Brain microvascular endothelial cell (primary cell): Measurements from ENCODE around the gene KIAA0232.
"Not testable (repeated sequence)": the region's sequence is repeated elsewhere in the genome, so short reads cannot be mapped to it uniquely, and the experiment has no call there.

ENCODE experiments used
- DNase-seq: peaks from one replicate; pipeline ENCODE4 v3.0.0-alpha.2; 2020
- H3K27ac ChIP-seq: fragments of 250-450 bp; sonication (Bioruptor Pico); 2 replicates; pipeline ENCODE4 v1.5.1; 2020; ENCODE audit warnings: mild to moderate bottlenecking, moderate library complexity
- H3K27me3 ChIP-seq: fragments of 250-450 bp; sonication (Bioruptor Pico); replicated peaks from 2 replicates; pipeline ENCODE4 v1.5.1; 2020; ENCODE audit warnings: mild to moderate bottlenecking
- H3K36me3 ChIP-seq: fragments of 250-450 bp; sonication (Bioruptor Pico); replicated peaks from 2 replicates; pipeline ENCODE4 v1.5.1; 2020; ENCODE audit warnings: mild to moderate bottlenecking
- H3K4me3 ChIP-seq: 2 replicates; pipeline ENCODE4 v1.5.1; 2011; ENCODE audit warnings: low read depth, mild to moderate bottlenecking, control low read depth, low read length, moderate library complexity
- in situ Hi-C: cut with HindIII; loops from 2 replicates; pipeline ENCODE4 v1.10.0; 2017; ENCODE audit warnings: low sequenced_read_pairs, low pct_ligation_motif_present
- TF ChIP-seq, protein P1 (sequence below): IDR thresholded peaks from 2 replicates; pipeline ENCODE4 v1.5.1; 2011; ENCODE audit warnings: low read depth, mild to moderate bottlenecking, moderate library complexity, low read length, control low read depth, inconsistent platforms; ENCODE audit errors: missing control alignments

The KIAA0232 gene

GRCh38 chr4:6888506-6889071 lies 106.1 kb downstream of the KIAA0232 start:
- H3K36me3 ChIP-seq = no peaks in the 10 kb centered on the region
- in situ Hi-C loops = no loop called here
- H3K4me3 ChIP-seq = no peak overlapping the region
- no peak for DNase-seq
- H3K27me3 ChIP-seq = no peaks in the 10 kb centered on the region
- no peak overlapping the region for H3K27ac ChIP-seq
- TF ChIP-seq, protein P1, sequence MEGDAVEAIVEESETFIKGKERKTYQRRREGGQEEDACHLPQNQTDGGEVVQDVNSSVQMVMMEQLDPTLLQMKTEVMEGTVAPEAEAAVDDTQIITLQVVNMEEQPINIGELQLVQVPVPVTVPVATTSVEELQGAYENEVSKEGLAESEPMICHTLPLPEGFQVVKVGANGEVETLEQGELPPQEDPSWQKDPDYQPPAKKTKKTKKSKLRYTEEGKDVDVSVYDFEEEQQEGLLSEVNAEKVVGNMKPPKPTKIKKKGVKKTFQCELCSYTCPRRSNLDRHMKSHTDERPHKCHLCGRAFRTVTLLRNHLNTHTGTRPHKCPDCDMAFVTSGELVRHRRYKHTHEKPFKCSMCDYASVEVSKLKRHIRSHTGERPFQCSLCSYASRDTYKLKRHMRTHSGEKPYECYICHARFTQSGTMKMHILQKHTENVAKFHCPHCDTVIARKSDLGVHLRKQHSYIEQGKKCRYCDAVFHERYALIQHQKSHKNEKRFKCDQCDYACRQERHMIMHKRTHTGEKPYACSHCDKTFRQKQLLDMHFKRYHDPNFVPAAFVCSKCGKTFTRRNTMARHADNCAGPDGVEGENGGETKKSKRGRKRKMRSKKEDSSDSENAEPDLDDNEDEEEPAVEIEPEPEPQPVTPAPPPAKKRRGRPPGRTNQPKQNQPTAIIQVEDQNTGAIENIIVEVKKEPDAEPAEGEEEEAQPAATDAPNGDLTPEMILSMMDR = no peak

DNA sequence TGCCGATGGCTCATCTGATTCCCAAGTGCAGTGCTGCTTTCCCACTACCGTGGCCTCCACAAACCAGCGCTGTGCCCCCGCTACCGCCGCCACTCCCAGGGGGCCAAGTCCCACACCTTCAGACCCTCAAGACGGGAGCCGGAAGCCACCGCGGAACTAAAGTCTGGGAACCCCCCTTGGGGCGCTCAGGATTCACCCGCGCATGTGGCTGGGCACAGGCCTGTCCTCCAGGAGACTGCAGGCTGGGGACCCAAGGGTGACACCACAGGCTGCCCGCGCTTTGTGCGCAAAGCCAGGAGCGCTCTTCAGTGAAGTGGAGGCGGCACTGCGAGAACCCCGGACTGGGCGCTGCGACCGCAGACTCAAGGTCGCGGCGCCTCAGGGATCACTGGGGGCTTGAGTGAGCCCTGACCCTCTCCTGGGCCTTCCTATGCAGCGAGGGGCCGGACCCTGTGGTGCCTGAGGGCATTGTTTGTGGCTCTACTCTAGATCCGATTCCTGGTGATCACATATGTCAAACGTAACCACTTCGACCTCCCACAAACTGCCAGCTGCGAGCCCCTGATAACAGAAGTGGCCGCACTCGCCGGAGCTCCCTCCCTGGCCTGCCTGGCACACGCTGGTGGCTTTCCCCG lies 106.7 kb downstream of the KIAA0232 start:
- H3K27ac ChIP-seq = no peak overlapping the region
- no peaks in the 10 kb centered on the region for H3K36me3 ChIP-seq
- TF ChIP-seq, protein P1 = no peak
- H3K4me3 ChIP-seq = no peak overlapping the region
- in situ Hi-C loops = no loop called here
- no peaks in the 10 kb centered on the region for H3K27me3 ChIP-seq
- DNase-seq = no peak

DNA sequence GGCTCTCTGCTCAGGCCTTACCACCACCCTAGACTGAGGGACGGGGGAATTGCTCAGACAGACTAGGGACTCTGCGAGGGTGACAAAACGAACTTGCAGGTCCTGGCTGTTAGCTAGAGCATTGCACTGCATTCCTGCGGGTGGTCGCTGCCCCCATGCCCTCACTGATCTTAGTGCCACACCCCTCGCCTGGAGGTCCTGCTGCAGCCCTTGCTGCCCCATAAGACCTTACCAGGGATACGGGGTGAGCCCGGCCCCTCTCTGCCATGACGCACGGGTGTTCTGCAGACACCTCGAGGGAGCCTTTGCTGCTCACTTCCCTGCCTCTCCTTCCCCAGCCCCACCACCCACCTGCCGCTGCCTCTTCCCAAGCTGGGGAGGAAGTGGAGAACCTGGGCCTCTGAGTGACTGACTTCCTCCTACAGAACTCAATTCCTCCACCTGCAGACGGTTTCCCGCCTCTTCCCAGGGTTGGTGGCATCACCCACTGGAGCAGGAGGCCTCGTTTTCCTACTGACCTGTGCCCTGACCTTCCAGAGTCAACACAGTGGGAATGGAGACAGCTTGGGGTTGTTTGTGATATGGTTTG lies 107.3 kb downstream of the KIAA0232 start:
- no peak for DNase-seq
- Histone ChIP-seq H3K4me3 (no peak overlapping the region), H3K27me3 (no peaks in the 10 kb centered on the region), H3K36me3 (no peaks in the 10 kb centered on the region), H3K27ac (no peak overlapping the region)
- in situ Hi-C loops = no loop called here
- TF ChIP-seq, protein P1 = no peak

DNA sequence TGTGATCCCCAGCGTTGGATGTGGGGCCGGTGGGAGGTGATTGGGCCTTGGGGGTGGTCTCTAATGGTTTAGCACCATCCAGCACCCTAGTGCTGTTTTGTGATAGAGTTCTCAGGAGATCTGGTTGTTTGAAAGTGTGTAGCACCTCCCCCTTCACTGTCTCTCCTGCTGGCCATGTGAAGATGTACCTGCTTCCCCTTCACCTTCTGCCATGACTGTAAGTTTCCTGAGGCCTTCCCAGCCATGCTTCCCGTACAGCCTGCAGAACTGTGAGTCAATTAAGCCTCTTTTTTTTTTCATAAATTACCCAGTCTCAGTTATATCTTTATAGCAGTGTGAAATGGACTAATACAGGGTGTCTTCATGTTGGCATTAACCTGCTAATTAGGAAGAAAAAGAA lies 107.8 kb downstream of the KIAA0232 start:
- TF ChIP-seq, protein P1 = no peak
- H3K36me3 ChIP-seq = no peaks in the 10 kb centered on the region
- H3K27ac ChIP-seq = no peak overlapping the region
- in situ Hi-C loops = no loop called here
- H3K4me3 ChIP-seq = no peak overlapping the region
- no peaks in the 10 kb centered on the region for H3K27me3 ChIP-seq
- no peak for DNase-seq

GRCh38 chr4:6890971-6891370 lies 108.4 kb downstream of the KIAA0232 start:
- H3K27me3 ChIP-seq, in situ Hi-C loops, H3K36me3 ChIP-seq, DNase-seq, H3K27ac ChIP-seq, H3K4me3 ChIP-seq: not testable (repeated sequence)

DNA sequence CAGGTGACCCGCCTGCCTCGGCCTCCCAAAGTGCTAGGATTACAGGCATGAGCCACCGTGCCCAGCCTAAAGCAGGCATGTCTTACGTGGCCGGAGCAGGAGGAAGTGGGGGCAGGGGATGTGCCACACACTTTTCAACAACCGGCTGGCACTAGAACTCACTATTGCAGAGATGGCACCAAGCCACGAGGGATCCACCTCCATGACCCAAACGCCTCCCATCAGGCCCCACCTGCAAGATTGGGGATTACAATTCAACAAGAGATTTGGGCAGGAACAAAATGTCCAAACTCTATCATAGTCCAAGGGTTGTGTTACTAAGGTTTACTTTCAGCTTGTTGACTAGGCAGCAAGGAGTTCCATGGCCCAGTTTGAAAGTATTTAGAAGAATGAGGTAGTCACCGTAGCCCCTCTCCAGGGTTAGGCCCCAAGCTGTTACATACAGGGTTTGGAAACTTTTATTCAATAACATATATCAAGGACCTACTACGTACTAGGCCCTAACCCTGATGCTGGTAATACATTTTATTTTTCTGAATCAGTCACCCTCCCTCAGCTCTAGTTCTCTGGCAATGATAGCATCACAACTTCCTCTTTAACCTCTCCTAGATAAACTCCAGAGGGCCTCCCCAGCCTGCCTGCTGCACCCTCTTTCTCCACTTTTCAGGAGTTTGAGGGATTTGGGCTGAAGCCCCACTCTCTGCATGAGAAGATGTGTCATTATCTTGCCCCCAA lies 109.1 kb downstream of the KIAA0232 start:
- DNase-seq = peak; percentile 16
- Histone ChIP-seq H3K27ac (peak overlapping the region; percentile 34), H3K36me3 (no peaks in the 10 kb centered on the region), H3K4me3 (no peak overlapping the region), H3K27me3 (no peaks in the 10 kb centered on the region)
- in situ Hi-C loops = no loop called here
- TF ChIP-seq, protein P1 = no peak
